GM12865 (cell line): ENCODE data around the gene PRSS1.

Experiments
- DNase-seq: peaks from one replicate; pipeline ENCODE4 v3.0.0; 2010; ENCODE audit warnings: low read depth
- H3K4me3 ChIP-seq: 2 replicates; pipeline ENCODE4 v1.5.1; 2011; ENCODE audit warnings: mild to moderate bottlenecking, low read depth, low read length, control low read depth
- TF ChIP-seq, protein P1 (sequence below): IDR thresholded peaks from 2 replicates; pipeline ENCODE4 v1.5.1; 2011; ENCODE audit warnings: low read length, control low read depth, low read depth, inconsistent platforms; ENCODE audit not compliant: insufficient read depth; ENCODE audit errors: missing control alignments

Gene PRSS1

DNA sequence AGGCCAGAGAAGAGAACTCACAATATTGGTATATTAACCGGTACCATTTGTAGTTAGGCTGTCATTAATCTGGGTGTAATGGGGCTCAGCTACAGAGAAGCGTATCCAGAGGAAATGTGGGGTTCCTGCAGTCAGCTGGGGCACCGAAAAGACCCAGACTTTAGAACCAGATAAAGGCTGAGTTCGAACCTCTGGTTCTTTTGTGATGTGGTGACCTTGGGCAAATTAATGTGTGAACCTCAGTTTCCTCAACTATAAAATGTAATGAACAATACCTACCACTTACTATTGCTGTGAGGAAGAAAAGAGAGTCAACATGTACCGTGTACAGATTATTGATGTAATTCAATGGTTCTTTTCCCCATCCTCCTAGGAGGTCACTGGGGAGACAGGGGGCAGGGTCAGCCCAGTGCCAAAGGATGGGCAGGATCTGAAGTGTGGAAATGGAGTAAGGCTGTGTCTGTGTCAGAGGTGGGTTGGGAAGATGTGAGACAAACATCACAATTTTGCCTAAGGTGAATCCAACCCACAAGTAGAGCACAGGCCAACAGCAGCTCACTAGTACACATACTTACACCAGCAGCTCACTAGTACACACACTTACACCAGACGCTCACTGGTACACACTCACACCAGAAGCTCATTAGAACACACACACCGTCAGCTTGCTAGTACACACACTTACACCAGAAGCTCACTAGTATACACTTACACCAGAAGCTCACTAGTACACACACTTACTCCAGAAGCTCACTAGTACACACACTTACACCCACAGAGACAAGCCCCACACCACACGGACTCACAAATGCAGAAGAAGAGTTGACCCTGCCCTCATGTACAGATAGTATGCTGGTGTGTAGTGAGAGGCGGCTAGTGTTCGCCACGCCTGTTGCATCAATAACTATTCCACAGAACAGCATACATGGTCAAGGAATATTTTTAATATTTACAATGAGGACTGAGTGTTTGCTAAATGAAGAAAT is 49.5 kb downstream of the PRSS1 start:
- no peak overlapping the region; the same call in 1 of the 2 replicates for H3K4me3 ChIP-seq
- TF ChIP-seq, protein P1, sequence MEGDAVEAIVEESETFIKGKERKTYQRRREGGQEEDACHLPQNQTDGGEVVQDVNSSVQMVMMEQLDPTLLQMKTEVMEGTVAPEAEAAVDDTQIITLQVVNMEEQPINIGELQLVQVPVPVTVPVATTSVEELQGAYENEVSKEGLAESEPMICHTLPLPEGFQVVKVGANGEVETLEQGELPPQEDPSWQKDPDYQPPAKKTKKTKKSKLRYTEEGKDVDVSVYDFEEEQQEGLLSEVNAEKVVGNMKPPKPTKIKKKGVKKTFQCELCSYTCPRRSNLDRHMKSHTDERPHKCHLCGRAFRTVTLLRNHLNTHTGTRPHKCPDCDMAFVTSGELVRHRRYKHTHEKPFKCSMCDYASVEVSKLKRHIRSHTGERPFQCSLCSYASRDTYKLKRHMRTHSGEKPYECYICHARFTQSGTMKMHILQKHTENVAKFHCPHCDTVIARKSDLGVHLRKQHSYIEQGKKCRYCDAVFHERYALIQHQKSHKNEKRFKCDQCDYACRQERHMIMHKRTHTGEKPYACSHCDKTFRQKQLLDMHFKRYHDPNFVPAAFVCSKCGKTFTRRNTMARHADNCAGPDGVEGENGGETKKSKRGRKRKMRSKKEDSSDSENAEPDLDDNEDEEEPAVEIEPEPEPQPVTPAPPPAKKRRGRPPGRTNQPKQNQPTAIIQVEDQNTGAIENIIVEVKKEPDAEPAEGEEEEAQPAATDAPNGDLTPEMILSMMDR, result no peak
- no peak for DNase-seq

DNA sequence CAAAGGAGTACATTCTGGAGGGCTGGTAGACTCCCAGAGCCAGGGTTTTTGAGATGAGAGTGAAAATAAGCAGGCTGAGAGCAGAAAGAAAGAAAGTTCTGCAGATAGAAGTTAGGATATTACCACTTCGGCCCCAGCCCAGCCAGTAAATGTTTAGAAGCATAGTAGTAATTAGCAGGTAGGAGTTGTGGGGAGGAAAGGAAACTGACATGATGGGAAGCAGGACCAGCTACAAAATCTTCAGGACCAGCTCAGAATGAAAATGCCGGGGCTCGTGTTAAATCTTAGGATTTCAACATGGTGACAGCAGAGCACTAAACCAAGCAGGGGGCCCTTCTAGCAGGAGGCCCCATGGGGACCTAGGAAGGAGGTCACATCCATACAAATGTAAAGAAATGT is 50.2 kb downstream of the PRSS1 start:
- TF ChIP-seq, protein P1, result no peak
- no peak for DNase-seq
- no peak overlapping the region for H3K4me3 ChIP-seq

GRCh38 chr7:142800088-142800487 is 50.8 kb downstream of the PRSS1 start:
- no peak overlapping the region for H3K4me3 ChIP-seq
- TF ChIP-seq, protein P1, result no peak
- DNase-seq, result no peak

DNA sequence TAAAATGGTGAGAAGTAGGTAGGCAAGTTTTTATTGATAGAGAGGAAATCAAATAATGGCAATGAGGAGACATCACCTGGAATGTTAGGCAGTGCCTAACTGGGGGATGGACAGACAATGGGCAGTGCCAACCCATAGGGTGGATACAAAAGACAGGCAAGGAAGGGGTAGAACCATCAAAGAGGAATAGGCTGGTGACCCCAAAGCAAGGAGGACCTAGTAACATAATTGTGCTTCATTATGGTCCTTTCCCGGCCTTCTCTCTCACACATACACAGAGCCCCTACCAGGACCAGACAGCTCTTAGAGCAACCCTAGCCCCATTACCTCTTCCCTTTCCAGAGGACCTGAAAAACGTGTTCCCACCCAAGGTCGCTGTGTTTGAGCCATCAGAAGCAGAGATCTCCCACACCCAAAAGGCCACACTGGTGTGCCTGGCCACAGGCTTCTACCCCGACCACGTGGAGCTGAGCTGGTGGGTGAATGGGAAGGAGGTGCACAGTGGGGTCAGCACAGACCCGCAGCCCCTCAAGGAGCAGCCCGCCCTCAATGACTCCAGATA is 51.5 kb downstream of the PRSS1 start:
- no peak overlapping the region for H3K4me3 ChIP-seq
- TF ChIP-seq, protein P1, result no peak
- no peak for DNase-seq

GRCh38 chr7:142801601-142802295 is 52.5 kb downstream of the PRSS1 start:
- TF ChIP-seq, protein P1, result no peak
- DNase-seq, result no peak
- H3K4me3 ChIP-seq, result no peak overlapping the region

DNA sequence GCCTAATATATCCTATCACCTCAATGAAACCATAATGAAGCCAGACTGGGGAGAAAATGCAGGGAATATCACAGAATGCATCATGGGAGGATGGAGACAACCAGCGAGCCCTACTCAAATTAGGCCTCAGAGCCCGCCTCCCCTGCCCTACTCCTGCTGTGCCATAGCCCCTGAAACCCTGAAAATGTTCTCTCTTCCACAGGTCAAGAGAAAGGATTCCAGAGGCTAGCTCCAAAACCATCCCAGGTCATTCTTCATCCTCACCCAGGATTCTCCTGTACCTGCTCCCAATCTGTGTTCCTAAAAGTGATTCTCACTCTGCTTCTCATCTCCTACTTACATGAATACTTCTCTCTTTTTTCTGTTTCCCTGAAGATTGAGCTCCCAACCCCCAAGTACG is 53.0 kb downstream of the PRSS1 start:
- no peak overlapping the region for H3K4me3 ChIP-seq
- TF ChIP-seq, protein P1, result no peak
- no peak for DNase-seq
